Measurements from ENCODE around the gene GPX4. TPM values are rescaled to one million over a fixed set of nuclear protein-coding genes. Genes with fewer than 3 reads are reported as not detected.

The GPX4 gene
- total RNA-seq, 6 donors from 2014 or later, result 370 to 717 (median 484) TPM

DNA sequence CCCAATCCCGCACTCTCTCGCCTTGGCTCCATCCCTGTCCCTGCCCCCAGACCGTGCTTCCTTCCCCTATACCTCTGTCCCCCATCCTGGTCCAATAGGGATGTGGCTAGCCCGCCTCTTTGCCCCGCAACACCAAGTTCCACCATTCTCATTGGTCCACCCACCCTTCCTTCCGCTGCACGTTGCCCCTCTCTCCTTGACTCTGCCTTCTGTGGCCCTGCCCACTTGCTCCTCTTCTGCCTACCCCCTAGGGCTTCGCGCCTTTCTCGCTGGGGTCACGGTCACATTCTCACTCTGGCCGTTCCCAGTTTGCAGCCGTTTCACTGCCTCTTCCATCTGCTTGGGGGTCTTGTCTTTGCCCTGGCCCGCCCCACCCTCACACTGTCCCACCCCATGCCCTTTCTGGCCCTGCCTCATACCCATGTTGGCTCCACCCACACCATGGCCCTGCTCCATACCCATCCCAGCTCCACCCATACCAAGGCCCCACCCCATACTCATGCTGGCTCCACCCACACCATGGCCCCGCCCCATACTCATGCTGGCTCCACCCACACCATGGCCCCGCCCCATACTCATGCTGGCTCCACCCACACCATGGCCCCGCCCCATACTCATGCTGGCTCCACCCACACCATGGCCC, 41.3 kb upstream of the GPX4 start:
- WGBS, 2 donors, result 86 to 94% methylated on average over 17 of the region's 17 CpGs
- peaks cover 0 to 3% (median 0%) of the 10 kb centered on the region in 4 donors for H3K27me3 ChIP-seq
- H3K4me1 ChIP-seq, result peaks cover 33 to 43% (median 38%) of the 10 kb centered on the region in 4 donors
- no peak overlapping the region for H3K4me3 ChIP-seq
- H3K27ac ChIP-seq, result no peak overlapping the region
- TF ChIP-seq, protein P1, sequence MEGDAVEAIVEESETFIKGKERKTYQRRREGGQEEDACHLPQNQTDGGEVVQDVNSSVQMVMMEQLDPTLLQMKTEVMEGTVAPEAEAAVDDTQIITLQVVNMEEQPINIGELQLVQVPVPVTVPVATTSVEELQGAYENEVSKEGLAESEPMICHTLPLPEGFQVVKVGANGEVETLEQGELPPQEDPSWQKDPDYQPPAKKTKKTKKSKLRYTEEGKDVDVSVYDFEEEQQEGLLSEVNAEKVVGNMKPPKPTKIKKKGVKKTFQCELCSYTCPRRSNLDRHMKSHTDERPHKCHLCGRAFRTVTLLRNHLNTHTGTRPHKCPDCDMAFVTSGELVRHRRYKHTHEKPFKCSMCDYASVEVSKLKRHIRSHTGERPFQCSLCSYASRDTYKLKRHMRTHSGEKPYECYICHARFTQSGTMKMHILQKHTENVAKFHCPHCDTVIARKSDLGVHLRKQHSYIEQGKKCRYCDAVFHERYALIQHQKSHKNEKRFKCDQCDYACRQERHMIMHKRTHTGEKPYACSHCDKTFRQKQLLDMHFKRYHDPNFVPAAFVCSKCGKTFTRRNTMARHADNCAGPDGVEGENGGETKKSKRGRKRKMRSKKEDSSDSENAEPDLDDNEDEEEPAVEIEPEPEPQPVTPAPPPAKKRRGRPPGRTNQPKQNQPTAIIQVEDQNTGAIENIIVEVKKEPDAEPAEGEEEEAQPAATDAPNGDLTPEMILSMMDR (IDR thresholded peaks at IDR 0.05), result no peak
- TF ChIP-seq POLR2AphosphoS5 (IDR thresholded peaks at IDR 0.05) (no peak), POLR2A (IDR thresholded peaks at IDR 0.05) (no peak), EP300 (IDR thresholded peaks at IDR 0.05) (no peak)
- peaks cover 0 to 5% (median 0%) of the 10 kb centered on the region in 4 donors for H3K36me3 ChIP-seq
- ATAC-seq (ENCODE audit: low FRiP score in 2 of 2) (no peak), DNase-seq (no peak)
- peaks cover 11 to 14% (median 12%) of the 10 kb centered on the region in 4 donors for H3K9me3 ChIP-seq

DNA sequence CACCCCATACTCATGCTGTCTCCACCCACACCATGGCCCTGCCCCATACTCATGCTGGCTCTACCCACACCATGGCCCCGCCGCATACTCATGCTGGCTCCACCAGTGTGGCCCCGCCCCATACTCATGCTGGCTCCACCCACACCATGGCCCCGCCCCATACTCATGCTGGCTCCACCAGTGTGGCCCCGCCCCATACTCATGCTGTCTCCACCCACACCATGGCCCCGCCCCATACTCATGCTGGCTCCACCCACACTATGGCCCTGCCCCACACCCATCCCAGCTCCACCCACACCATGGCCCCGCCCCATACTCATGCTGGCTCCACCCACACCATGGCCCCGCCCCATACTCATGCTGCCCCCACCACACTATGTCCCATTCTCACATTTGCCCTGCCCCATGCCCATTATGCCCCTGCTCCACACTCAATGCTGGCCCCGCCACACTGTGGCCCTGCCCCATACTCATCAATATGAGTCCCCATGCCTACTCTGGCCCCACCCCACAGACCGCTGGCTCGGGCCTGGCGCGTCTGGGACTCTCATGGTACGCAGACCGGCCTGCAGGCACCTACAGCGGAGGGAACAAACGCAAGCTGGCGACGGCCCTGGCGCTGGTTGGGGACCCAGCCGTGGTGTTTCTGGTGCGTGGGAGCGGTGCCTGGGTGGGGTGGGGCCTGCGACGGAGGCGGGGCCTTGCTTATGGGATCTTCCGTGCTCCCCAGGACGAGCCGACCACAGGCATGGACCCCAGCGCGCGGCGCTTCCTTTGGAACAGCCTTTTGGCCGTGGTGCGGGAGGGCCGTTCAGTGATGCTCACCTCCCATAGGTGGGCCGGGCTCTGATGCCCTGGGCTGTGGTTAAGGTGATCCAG, 40.5 kb upstream of the GPX4 start:
- no peak for TF ChIP-seq POLR2A (IDR thresholded peaks at IDR 0.05)
- TF ChIP-seq, protein P1 (IDR thresholded peaks at IDR 0.05), result no peak
- TF ChIP-seq EP300 (IDR thresholded peaks at IDR 0.05), result no peak
- no peak for TF ChIP-seq POLR2AphosphoS5 (IDR thresholded peaks at IDR 0.05)
- peaks cover 0 to 3% (median 0%) of the 10 kb centered on the region in 4 donors for H3K27me3 ChIP-seq
- DNase-seq (peak; percentile 55 to 88), ATAC-seq (ENCODE audit: low FRiP score in 2 of 2) (no peak)
- H3K9me3 ChIP-seq, result peaks cover 4 to 6% (median 5%) of the 10 kb centered on the region in 4 donors
- peaks cover 36 to 51% (median 46%) of the 10 kb centered on the region in 4 donors for H3K4me1 ChIP-seq
- no peak overlapping the region for H3K27ac ChIP-seq
- H3K36me3 ChIP-seq, result peaks cover 0 to 5% (median 0%) of the 10 kb centered on the region in 4 donors
- no peak overlapping the region for H3K4me3 ChIP-seq
- 75 to 84% methylated on average over 15 to 32 of the region's 37 CpGs for WGBS, 2 donors

DNA sequence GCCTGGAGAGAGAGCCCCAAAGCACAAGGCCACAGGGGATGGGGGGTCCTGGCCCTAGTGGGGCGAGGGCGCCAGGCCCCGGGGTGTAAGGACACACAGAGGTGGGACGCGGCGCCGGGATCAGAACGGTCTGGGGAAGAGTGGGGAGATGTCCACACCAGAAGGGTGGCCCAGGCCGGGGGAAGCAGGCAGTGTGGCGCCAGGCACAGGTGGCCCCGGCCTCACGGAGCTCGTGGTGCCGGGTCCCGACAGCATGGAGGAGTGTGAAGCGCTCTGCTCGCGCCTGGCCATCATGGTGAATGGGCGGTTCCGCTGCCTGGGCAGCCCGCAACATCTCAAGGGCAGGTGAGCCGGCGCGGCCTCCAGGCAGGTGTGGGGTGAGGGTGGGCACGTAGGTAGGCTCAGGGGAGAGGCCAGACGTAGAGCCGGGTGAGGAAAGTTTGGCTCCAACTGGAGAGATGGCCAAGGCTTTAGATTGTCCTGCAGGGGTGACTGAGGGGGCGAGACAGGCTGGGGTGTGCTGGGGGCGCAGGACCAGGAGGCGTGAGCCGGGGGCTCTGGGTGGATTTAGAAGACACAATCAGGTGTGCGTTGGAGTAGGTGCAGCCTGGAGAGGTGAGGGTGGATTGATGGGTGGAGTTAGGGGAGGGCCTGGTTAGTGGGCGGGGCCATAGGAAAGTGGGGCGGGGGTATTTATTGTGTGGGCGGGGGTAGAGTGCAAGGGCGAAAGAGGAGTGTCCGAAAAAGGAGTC, 39.7 kb upstream of the GPX4 start:
- no peaks in the 10 kb centered on the region for H3K36me3 ChIP-seq

More for the DNA sequence above, 39.7 kb upstream of the GPX4 start:
- peaks cover 0 to 3% (median 0%) of the 10 kb centered on the region in 4 donors for H3K27me3 ChIP-seq
- TF ChIP-seq, protein P1 (IDR thresholded peaks at IDR 0.05), result no peak
- no peak for TF ChIP-seq POLR2AphosphoS5 (IDR thresholded peaks at IDR 0.05)
- no peak for TF ChIP-seq EP300 (IDR thresholded peaks at IDR 0.05)
- peak in 1 of 2 donors; percentile 80 for DNase-seq
- H3K4me1 ChIP-seq, result peaks cover 44 to 59% (median 54%) of the 10 kb centered on the region in 4 donors
- peak overlapping the region in 2 of 4 donors; percentile 68 to 75 for H3K4me3 ChIP-seq
- WGBS, 2 donors, result 74 to 89% methylated on average over 37 of the region's 37 CpGs
- ATAC-seq (ENCODE audit: low FRiP score in 2 of 2), result no peak
- H3K27ac ChIP-seq, result peak overlapping the region in 1 of 4 donors; percentile 91
- H3K9me3 ChIP-seq, result no peaks in the 10 kb centered on the region
